Measurements from ENCODE around the gene MRFAP1L1. TPM values are rescaled to one million over a fixed set of nuclear protein-coding genes. Genes with fewer than 3 reads are reported as not detected.

MRFAP1L1 gene
- total and polyA plus RNA-seq, 10 donors = 45.6 to 96.9 (median 62.4) TPM

GRCh38 chr4:6688879-6689505, 20.7 kb downstream of the MRFAP1L1 start:
- intact Hi-C loops (cut with DNase I; ENCODE audit: low total_unique reads) = no loop called here
- H3K36me3 ChIP-seq = no peaks in the 10 kb centered on the region
- H3K9me3 ChIP-seq = no peaks in the 10 kb centered on the region
- H3K27ac ChIP-seq = peak overlapping the region; percentile 35 to 91 (median 72)
- no peak for TF ChIP-seq POLR2AphosphoS5 (IDR thresholded peaks at IDR 0.05)
- TF ChIP-seq, protein P1, sequence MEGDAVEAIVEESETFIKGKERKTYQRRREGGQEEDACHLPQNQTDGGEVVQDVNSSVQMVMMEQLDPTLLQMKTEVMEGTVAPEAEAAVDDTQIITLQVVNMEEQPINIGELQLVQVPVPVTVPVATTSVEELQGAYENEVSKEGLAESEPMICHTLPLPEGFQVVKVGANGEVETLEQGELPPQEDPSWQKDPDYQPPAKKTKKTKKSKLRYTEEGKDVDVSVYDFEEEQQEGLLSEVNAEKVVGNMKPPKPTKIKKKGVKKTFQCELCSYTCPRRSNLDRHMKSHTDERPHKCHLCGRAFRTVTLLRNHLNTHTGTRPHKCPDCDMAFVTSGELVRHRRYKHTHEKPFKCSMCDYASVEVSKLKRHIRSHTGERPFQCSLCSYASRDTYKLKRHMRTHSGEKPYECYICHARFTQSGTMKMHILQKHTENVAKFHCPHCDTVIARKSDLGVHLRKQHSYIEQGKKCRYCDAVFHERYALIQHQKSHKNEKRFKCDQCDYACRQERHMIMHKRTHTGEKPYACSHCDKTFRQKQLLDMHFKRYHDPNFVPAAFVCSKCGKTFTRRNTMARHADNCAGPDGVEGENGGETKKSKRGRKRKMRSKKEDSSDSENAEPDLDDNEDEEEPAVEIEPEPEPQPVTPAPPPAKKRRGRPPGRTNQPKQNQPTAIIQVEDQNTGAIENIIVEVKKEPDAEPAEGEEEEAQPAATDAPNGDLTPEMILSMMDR (IDR thresholded peaks at IDR 0.05 in 8 of 11, conservative IDR thresholded peaks at IDR 0.05 in 3 of 11) = no peak
- peak overlapping the region in 4 of 8 donors; percentile 16 to 58 (median 24) for H3K4me3 ChIP-seq
- H3K4me1 ChIP-seq = peaks cover 11 to 85% (median 42%) of the 10 kb centered on the region in 6 donors
- peak; percentile 82 for DNase-seq
- 26 to 49% (median 36%) methylated on average over 15 to 23 of the region's 23 CpGs for WGBS, 5 donors
- H3K27me3 ChIP-seq (replicated peaks in 1 of 7) = no peaks in the 10 kb centered on the region

DNA sequence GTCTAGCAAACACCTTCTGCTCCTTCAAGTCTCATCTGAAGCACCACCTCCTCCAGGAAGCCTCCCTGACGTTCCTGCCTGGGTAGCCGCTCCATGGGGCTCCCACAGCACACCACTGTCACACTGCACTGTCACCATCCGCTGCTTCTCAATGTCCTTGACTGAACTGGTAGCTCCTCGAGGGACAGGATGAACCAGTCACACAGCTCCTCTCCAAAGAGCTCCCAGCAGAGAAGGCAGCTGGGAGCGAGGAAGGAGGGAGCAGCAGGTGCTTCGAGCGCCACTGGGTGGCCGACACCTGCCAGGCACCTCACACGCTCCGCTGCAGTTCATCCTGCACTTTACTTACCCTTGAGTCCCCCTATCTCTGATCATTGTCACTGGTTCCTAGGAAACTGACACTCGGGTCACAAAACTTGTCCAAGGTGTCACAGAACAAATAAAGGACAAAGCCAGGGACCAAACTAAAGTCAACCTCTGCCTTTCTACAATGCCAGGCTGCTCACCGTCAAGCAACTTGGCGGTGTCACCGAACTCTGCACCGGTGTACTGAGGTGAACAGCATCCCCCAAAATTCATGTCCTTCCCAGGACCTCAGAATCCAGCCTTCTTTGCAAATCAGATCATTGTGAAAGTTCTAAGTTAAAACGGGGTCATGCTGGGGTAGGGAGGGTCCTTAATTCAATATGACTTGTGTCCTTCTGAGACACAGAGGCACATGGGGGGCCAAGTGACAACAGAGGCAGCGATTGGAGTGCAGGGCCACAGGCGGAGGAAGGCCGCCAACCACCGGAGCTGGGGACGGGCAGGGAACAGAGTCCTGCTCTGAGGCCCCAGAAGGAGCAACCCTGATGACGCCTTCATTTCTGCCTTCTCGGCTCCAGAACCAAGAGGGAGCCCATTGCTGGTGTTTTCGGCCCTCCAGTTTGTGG, 21.5 kb downstream of the MRFAP1L1 start:
- no peaks in the 10 kb centered on the region for H3K27me3 ChIP-seq (replicated peaks in 1 of 7)
- H3K9me3 ChIP-seq = no peaks in the 10 kb centered on the region
- intact Hi-C loops (cut with DNase I; ENCODE audit: low total_unique reads) = no loop called here
- peaks cover 8 to 81% (median 35%) of the 10 kb centered on the region in 6 donors for H3K4me1 ChIP-seq
- WGBS, 5 donors = 83 to 88% (median 86%) methylated on average over 24 of the region's 24 CpGs
- DNase-seq = no peak
- peak overlapping the region in 3 of 8 donors; percentile 16 to 58 (median 23) for H3K4me3 ChIP-seq
- no peaks in the 10 kb centered on the region for H3K36me3 ChIP-seq
- no peak for TF ChIP-seq POLR2AphosphoS5 (IDR thresholded peaks at IDR 0.05)
- TF ChIP-seq, protein P1 (IDR thresholded peaks at IDR 0.05 in 8 of 11, conservative IDR thresholded peaks at IDR 0.05 in 3 of 11) = no peak
- no peak for TF ChIP-seq POLR2A (IDR thresholded peaks at IDR 0.05)
- peak overlapping the region in 5 of 8 donors; percentile 51 to 91 (median 80) for H3K27ac ChIP-seq

DNA sequence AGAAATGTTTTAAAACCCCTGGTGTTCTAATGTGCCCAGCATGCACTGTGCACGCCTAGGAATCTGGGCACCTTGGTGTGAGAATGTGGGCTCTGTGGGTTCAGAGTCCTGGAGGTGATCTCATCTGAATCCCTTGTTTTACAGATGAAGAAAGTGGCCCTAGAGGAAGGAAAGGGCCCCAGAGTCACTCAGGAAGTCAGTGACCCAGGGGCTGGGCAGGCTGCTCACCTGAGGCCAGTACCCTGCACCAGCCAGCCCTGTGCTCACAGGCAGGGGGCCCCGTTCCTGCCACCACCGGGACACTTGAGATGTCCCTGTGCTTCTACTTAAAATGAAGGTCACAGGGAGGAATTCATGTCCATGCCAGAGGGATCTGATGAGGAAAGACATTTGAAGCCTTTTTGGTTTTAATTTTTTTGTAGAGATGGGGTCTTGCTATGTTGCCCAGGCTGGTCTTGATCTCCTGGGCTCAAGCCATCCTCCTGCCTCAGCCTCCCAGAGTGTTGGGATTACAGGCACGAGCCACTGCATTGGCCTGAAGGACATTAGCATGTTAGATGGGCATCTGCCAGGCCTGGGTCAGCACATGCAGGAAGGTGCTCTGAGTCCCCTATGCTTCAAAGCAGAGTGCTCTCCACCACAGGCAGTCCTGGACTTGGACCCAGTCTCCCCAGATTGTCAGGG, 23.4 kb downstream of the MRFAP1L1 start:
- peak overlapping the region in 2 of 8 donors; percentile 24 to 30 for H3K27ac ChIP-seq
- no peak for DNase-seq
- 39 to 81% (median 72%) methylated on average over 3 to 4 of the region's 4 CpGs for WGBS, 5 donors
- H3K27me3 ChIP-seq (replicated peaks in 1 of 7) = no peaks in the 10 kb centered on the region
- intact Hi-C loops (cut with DNase I; ENCODE audit: low total_unique reads) = no loop called here
- no peaks in the 10 kb centered on the region for H3K36me3 ChIP-seq
- peaks cover 8 to 70% (median 28%) of the 10 kb centered on the region in 6 donors for H3K4me1 ChIP-seq
- no peak overlapping the region for H3K4me3 ChIP-seq
- no peaks in the 10 kb centered on the region for H3K9me3 ChIP-seq
- TF ChIP-seq, protein P1 (IDR thresholded peaks at IDR 0.05 in 8 of 11, conservative IDR thresholded peaks at IDR 0.05 in 3 of 11) = no peak
- no peak for TF ChIP-seq POLR2A (IDR thresholded peaks at IDR 0.05)
- no peak for TF ChIP-seq POLR2AphosphoS5 (IDR thresholded peaks at IDR 0.05)

All from spleen (tissue), 11 donors.